Kidney epithelial cell (primary cell): ENCODE results near the gene SH3YL1. TPM values are rescaled to one million over a fixed set of nuclear protein-coding genes. Genes with fewer than 3 reads are reported as not detected.

Source experiments
- DNase-seq: peaks from one replicate; pipeline ENCODE4 v3.0.0-alpha.2; 2010; ENCODE audit warnings: low read depth
- H3K27me3 ChIP-seq: 2 replicates; pipeline ENCODE4 v1.6.0; 2011; ENCODE audit warnings: low read length; ENCODE audit not compliant: control insufficient read depth, insufficient read depth
- H3K36me3 ChIP-seq: 2 replicates; pipeline ENCODE4 v1.5.1; 2011; ENCODE audit warnings: low read length; ENCODE audit not compliant: control insufficient read depth, insufficient read depth
- H3K4me3 ChIP-seq: 2 replicates; pipeline ENCODE4 v1.5.1; 2011; ENCODE audit warnings: low read depth, mild to moderate bottlenecking, control low read depth, low read length
- CTCF ChIP-seq: IDR thresholded peaks from 2 replicates; pipeline ENCODE4 v1.5.1; 2011; ENCODE audit warnings: mild to moderate bottlenecking, moderate library complexity, low read length, control low read depth, inconsistent platforms; ENCODE audit not compliant: insufficient read depth, poor library complexity, severe bottlenecking
- total RNA-seq: library from RNA; depleted of rRNA; stranded (reverse); fragments of >200 nt; gene quantifications from 2 replicates; pipeline ENCODE4 v1.2.3, GENCODE V29; 2015

SH3YL1 gene
- total RNA-seq, 1 donor from 2014 or later = 50.2 TPM

DNA sequence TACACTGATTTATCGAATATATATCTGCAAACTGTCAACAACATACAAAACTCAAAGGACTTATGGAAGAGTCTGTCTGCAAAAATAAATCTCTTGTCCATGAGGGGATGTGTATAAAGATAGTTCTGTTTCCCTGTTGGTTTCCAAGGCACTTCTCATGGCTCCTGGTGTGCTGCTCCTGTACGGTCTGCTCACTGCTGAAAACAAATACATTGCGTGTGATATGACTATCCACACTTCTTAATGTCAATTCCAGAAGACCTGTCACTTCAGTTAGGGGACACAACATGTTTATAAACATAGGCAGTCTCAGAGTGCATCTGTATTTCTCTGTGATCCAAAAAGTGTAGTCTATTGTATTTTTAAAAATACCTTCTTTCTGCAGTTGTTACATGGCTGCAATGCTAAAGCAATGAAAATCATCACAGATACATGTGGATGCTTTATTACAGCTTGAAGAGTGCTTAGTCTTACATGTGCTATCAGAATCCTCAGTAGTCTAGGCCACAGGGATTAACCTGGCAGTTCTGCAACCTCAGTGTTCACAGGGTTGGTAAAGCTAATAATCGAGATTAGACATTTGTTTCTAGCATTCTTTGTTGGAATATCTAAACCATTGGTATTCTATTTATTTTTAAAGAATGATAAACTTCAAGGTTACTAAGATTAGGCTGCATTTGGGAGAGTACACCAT is 16.3 kb upstream of the SH3YL1 start:
- peaks cover 2% of the 10 kb centered on the region for H3K36me3 ChIP-seq
- no peak for TF ChIP-seq CTCF
- no peaks in the 10 kb centered on the region for H3K27me3 ChIP-seq
- H3K4me3 ChIP-seq = no peak overlapping the region
- DNase-seq = no peak

GRCh38 chr2:279366-279765 is 15.5 kb upstream of the SH3YL1 start:
- no peak for DNase-seq
- H3K4me3 ChIP-seq = no peak overlapping the region
- H3K27me3 ChIP-seq = no peaks in the 10 kb centered on the region
- TF ChIP-seq CTCF = no peak
- H3K36me3 ChIP-seq = peaks cover 2% of the 10 kb centered on the region

DNA sequence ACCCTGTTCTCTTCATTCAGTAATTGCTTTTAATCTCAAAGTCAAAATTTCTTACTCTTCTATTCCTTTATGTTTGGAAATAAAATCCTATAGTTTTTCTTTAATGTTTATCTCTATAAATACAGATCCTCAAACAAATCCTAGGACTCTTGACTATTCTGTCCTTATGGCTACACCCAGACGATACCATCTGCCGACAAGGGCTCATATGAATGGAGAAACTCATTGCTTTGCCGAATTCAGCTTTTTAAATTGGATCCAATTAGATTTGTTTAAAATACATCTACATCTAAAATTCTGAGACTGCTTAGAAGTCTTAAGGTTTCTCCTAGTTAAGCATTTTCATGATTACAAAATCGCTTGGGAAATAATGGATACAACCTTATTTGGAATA is 15.1 kb upstream of the SH3YL1 start:
- TF ChIP-seq CTCF = no peak
- no peaks in the 10 kb centered on the region for H3K27me3 ChIP-seq
- H3K4me3 ChIP-seq = no peak overlapping the region
- H3K36me3 ChIP-seq = peaks cover 2% of the 10 kb centered on the region
- DNase-seq = no peak

DNA sequence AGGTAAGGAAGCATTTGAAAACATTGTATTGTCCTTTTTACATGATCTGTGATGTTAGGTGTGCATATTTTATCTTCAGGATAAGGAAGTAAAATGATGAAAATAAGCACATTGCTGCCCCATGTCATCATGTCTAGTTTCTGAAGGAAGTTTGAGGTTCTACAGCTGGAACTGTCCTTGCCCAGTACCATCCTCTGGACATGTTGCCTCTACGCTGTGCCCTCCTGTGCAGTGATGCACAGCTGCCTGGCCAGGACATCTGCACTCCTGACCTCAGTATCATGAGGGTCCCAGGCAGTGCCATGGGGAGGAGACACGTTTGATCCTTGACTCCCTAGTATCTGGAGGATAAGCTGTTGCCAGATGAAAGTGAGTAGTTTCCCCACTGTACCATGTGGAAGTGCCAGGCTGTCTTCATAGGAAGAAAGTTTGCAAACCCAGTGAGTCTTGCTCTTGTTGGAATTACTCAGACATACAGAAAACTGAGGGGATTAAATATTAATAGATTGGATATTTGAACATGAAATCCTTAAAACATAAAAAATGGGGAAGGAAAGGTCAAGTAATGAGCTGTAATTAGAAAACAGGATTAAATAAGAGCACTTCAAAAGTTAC is 14.6 kb upstream of the SH3YL1 start:
- Histone ChIP-seq H3K36me3 (peaks cover 2% of the 10 kb centered on the region), H3K4me3 (no peak overlapping the region), H3K27me3 (no peaks in the 10 kb centered on the region)
- TF ChIP-seq CTCF = no peak
- DNase-seq = no peak

DNA sequence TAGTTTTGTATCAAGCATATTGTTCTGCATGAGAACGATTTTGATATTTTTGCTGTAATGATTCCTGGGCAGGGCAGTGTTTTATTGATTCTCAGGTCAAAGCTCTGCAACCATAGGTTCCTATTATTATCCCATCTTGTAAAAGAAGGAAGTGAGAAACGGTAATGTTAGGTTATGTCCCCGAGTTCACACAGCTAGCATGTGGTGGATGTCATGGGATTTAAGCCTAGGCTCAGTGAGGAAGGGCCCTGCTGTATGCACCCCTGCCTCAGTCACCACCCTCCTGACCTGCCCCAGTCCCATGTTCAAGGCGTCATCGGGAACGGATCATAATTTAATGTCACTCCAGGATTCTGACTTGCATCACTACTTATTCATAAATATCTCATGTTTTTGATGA is 11.6 kb upstream of the SH3YL1 start:
- Histone ChIP-seq H3K36me3 (peaks cover 2% of the 10 kb centered on the region), H3K4me3 (no peak overlapping the region), H3K27me3 (no peaks in the 10 kb centered on the region)
- no peak for DNase-seq
- TF ChIP-seq CTCF = no peak

DNA sequence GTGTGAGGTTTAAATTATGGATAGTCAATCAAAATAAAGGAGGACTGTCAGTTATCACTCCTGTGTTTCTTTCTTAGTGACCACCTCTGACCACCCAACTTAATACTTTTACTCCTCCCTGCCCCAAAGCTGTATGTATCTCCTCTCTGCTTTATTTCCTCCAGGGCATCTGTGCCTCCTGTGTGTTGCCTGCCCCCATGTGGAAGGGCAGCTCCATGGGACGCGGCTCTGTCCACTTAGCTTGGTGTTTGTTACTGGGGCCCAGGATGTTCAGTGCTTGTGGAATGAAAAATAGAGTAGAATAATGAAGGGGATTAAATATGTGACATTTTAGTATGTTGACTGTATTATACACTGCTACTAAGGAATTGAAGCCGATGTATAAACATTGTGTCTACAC is 10.7 kb upstream of the SH3YL1 start:
- TF ChIP-seq CTCF = no peak
- H3K36me3 ChIP-seq = peaks cover 2% of the 10 kb centered on the region
- H3K4me3 ChIP-seq = no peak overlapping the region
- DNase-seq = no peak
- no peaks in the 10 kb centered on the region for H3K27me3 ChIP-seq
